ENCODE results near the gene PLAGL2.

PLAGL2 gene

GRCh38 chr20:32205110-32205842, 2.3 kb downstream of the PLAGL2 start:
- in situ Hi-C loops (cut with HindIII; ENCODE audit: low sequenced_read_pairs): no loop called here
- no peak overlapping the region for H3K4me3 ChIP-seq (ENCODE audit: low read depth, low read length)
- TF ChIP-seq CTCF (IDR thresholded peaks at IDR 0.05; ENCODE audit: low read depth, low read length): no peak
- no peak for DNase-seq (ENCODE audit: low read depth, low spot score)

GRCh38 chr20:32204205-32205109, 3.1 kb downstream of the PLAGL2 start:
- TF ChIP-seq CTCF (IDR thresholded peaks at IDR 0.05; ENCODE audit: low read depth, low read length): no peak
- H3K4me3 ChIP-seq (ENCODE audit: low read depth, low read length): no peak overlapping the region
- in situ Hi-C loops (cut with HindIII; ENCODE audit: low sequenced_read_pairs): no loop called here
- DNase-seq (ENCODE audit: low read depth, low spot score): peak; percentile 4

- DNase-seq (ENCODE audit: low read depth, low spot score): no peak
- no peak for TF ChIP-seq CTCF (IDR thresholded peaks at IDR 0.05; ENCODE audit: low read depth, low read length)
- no peak overlapping the region for H3K4me3 ChIP-seq (ENCODE audit: low read depth, low read length)
- in situ Hi-C loops (cut with HindIII; ENCODE audit: low sequenced_read_pairs): no loop called here
Measured at GRCh38 chr20:32203356-32204204, 4.0 kb downstream of the PLAGL2 start.

GRCh38 chr20:32201977-32202363, 5.6 kb downstream of the PLAGL2 start:
- no peak for TF ChIP-seq CTCF (IDR thresholded peaks at IDR 0.05; ENCODE audit: low read depth, low read length)

GRCh38 chr20:32201296-32201976, 6.1 kb downstream of the PLAGL2 start:
- no peak for DNase-seq (ENCODE audit: low read depth, low spot score)
- no peak for TF ChIP-seq CTCF (IDR thresholded peaks at IDR 0.05; ENCODE audit: low read depth, low read length)
- in situ Hi-C loops (cut with HindIII; ENCODE audit: low sequenced_read_pairs): no loop called here
- no peak overlapping the region for H3K4me3 ChIP-seq (ENCODE audit: low read depth, low read length)

More at GRCh38 chr20:32201977-32202363, 5.6 kb downstream of the PLAGL2 start:
- no peak overlapping the region for H3K4me3 ChIP-seq (ENCODE audit: low read depth, low read length)
- DNase-seq (ENCODE audit: low read depth, low spot score): no peak
- in situ Hi-C loops (cut with HindIII; ENCODE audit: low sequenced_read_pairs): no loop called here
